NT2/D1 (cell line): ENCODE measurements around the gene SLC19A1.

Source experiments
- DNase-seq: peaks from one replicate; pipeline ENCODE4 v3.0.0-alpha.2; 2011; ENCODE audit warnings: low read depth, low spot score
- H3K27me3 ChIP-seq: 2 replicates; pipeline ENCODE4 v1.6.0; 2011; ENCODE audit warnings: mild to moderate bottlenecking; ENCODE audit not compliant: insufficient read length, insufficient read depth
- H3K36me3 ChIP-seq: 2 replicates; pipeline ENCODE4 v1.6.1; 2011; ENCODE audit warnings: mild to moderate bottlenecking, low read length, mixed read lengths; ENCODE audit not compliant: insufficient read depth, insufficient read length
- H3K4me1 ChIP-seq: 2 replicates; pipeline ENCODE4 v1.5.1; 2011; ENCODE audit not compliant: insufficient read depth, insufficient read length
- H3K4me3 ChIP-seq: 2 replicates; pipeline ENCODE4 v1.5.1; 2011; ENCODE audit warnings: low read depth; ENCODE audit not compliant: insufficient read length
- H3K9ac ChIP-seq: 2 replicates; pipeline ENCODE4 v1.6.0; 2011; ENCODE audit warnings: low read depth; ENCODE audit not compliant: insufficient read length
- H3K9me3 ChIP-seq: 2 replicates; pipeline ENCODE4 v1.5.1; 2011; ENCODE audit warnings: mild to moderate bottlenecking, low read length; ENCODE audit not compliant: insufficient read depth
- SUZ12 ChIP-seq: IDR thresholded peaks from 2 replicates; pipeline ENCODE4 v1.6.1; 2011; ENCODE audit not compliant: insufficient read length, insufficient read depth; ENCODE audit errors: extremely low read depth
- YY1 ChIP-seq: IDR thresholded peaks from 2 replicates; pipeline ENCODE4 v1.6.1; 2011; ENCODE audit not compliant: insufficient read length, insufficient read depth
- ZNF274 ChIP-seq: IDR thresholded peaks from 2 replicates; pipeline ENCODE4 v1.6.1; 2011; ENCODE audit warnings: mild to moderate bottlenecking, low read depth, low read length

SLC19A1 gene

DNA sequence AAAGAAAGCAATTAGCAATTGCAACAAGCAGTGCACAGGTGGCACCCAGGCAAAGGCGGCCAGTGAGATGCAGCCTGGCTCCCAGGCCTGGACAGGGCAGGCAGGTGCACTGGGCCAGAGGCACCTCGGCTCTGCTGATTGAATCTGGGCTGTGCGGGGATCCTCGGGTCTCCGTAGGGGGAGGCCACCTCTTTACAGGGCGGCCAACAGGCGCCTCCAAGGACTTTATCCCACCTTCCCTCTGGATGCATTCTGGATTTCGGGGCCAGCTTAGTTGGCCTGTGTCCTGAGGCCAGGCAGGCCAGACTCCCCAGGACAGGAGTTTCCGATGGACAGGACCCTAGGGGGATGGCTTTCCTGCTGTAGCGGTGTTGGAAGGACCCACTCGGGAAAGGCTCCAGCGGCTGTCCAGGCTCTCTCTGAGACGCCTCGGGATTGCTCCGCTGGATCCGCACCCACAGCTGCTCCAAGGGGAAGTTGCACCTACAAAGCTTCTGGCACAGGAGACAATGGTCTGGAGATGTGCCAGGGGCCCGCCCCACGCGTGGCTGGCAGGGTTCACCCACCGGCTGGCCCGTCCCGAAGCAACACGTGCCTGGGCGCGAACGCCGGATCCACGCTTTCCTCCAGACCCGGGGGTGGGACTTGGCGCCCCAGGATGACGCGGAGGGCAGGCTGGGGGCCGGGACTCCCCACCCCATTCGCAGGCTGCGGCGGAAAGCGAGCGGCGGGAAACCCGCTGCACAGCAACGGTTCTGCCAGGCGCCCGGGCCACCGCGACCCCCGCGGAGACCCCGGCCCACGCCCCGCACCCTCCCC lies 810 bp downstream of the SLC19A1 start:
- no peak for TF ChIP-seq YY1
- TF ChIP-seq ZNF274 = no peak
- no peak for TF ChIP-seq SUZ12
- Histone ChIP-seq H3K4me1 (peaks cover 18% of the 10 kb centered on the region), H3K4me3 (peak overlapping the region; percentile 66), H3K9ac (peak overlapping the region; percentile 87), H3K36me3 (peaks cover 26% of the 10 kb centered on the region), H3K27me3 (peaks cover 7% of the 10 kb centered on the region), H3K9me3 (peaks cover under 1% of the 10 kb centered on the region; the same call in 1 of the 2 replicates)
- DNase-seq = no peak

DNA sequence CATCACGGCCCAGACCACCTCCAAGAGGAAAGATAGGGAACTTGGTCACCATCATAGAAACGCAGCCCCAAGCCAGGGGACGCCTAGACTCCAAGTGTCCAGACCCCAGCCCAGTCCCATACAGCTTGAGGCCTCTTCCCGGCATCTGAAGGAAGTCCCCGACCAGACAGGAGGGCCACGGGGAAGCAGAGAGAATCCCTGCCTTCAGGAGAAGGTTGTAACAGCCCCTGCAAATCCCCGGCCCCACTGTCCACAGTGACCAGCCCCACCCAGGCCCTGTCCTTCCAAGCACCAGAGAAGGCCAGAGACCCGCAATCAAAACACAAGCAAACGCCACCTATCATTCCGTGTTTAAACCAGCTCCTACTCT lies 1.7 kb downstream of the SLC19A1 start:
- Histone ChIP-seq H3K4me1 (peaks cover 18% of the 10 kb centered on the region), H3K4me3 (no peak overlapping the region), H3K9ac (no peak overlapping the region)

GRCh38 chr21:45539796-45540600 lies 2.2 kb downstream of the SLC19A1 start:
- Histone ChIP-seq H3K36me3 (peaks cover 38% of the 10 kb centered on the region), H3K9me3 (no peaks in the 10 kb centered on the region), H3K4me1 (peaks cover 19% of the 10 kb centered on the region), H3K27me3 (peaks cover 7% of the 10 kb centered on the region), H3K9ac (no peak overlapping the region), H3K4me3 (no peak overlapping the region)
- TF ChIP-seq ZNF274 (no peak), SUZ12 (no peak), YY1 (no peak)
- DNase-seq = no peak

More for the DNA sequence above, 1.7 kb downstream of the SLC19A1 start:
- no peaks in the 10 kb centered on the region for H3K9me3 ChIP-seq
- TF ChIP-seq YY1 (no peak), ZNF274 (no peak), SUZ12 (no peak)
- DNase-seq = no peak
- H3K36me3 ChIP-seq = peaks cover 32% of the 10 kb centered on the region
- peaks cover 7% of the 10 kb centered on the region for H3K27me3 ChIP-seq

DNA sequence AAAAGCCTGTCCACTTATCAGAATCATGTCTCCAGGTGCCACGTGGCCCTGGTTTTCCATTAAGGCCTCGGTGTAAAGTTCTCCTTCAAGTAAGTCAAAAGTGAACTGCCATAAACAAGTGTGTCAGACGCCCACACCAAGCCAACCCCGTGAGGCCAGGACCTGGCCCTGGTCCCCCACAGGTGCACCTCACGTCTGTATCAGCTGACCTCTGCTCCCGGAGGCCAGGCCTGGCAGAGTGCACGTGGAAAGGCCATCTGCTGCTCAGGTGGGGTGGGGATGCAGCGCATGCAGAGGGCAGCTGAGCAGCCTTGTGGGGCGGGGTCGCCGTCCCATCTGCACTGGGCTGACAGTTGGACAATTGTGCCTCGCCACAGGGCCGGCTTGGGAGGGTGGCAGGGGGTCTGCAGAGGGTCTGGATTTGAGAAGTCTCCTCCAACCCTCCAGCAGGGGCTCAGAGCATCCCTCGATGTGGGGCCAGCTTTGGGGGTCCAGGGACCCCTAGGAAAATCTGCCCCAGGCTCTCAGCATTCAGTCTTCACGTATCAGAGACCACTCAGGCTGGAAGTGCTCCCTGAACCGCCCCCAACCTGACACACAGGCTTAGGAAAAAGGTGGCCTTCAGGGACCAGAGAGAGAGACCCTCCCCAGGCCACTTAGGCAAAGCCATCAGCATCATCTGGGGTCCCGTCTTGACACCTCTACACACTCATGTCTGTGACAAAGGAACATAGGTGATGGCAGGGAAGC lies 3.0 kb downstream of the SLC19A1 start:
- Histone ChIP-seq H3K36me3 (peaks cover 45% of the 10 kb centered on the region), H3K4me3 (no peak overlapping the region), H3K27me3 (peaks cover 7% of the 10 kb centered on the region), H3K9me3 (no peaks in the 10 kb centered on the region), H3K4me1 (peaks cover 26% of the 10 kb centered on the region), H3K9ac (no peak overlapping the region)
- no peak for DNase-seq
- no peak for TF ChIP-seq YY1
- no peak for TF ChIP-seq SUZ12
- TF ChIP-seq ZNF274 = no peak

DNA sequence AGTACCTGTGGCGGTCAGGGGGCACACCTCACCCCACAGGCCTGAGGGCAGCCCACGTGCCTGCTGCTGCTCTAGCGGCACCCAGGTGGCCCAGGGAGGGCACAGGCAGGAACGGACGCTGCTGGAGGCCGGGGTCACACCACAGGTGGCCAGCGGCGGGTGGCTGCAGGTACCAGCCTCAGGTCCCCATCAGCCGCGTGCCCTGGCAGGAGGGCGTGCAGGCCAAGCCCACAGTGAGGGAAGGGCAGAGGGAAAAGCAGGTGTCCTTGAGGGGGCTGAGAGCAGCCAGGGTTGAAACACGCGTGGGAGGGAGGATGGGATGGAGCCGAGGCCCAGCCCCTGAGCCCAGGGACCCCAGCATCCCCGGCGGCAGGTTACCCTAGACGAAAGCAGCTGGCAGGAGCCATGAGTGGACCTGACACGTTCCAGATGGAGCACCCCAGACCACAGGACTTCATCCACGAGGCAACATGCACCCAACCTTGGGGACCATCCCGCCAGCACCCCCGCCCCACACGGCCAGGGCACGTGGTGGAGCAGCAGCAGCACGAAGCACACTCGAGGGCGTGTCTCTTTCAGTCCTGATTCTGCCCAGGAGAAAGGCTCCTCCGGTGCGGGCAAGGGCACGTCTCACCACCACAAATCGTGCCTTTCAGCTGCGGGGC lies 3.7 kb downstream of the SLC19A1 start:
- Histone ChIP-seq H3K4me1 (peaks cover 28% of the 10 kb centered on the region), H3K9me3 (no peaks in the 10 kb centered on the region), H3K4me3 (no peak overlapping the region), H3K9ac (no peak overlapping the region), H3K27me3 (peaks cover 7% of the 10 kb centered on the region), H3K36me3 (peaks cover 52% of the 10 kb centered on the region)
- TF ChIP-seq YY1 (no peak), ZNF274 (no peak), SUZ12 (no peak)
- DNase-seq = no peak

DNA sequence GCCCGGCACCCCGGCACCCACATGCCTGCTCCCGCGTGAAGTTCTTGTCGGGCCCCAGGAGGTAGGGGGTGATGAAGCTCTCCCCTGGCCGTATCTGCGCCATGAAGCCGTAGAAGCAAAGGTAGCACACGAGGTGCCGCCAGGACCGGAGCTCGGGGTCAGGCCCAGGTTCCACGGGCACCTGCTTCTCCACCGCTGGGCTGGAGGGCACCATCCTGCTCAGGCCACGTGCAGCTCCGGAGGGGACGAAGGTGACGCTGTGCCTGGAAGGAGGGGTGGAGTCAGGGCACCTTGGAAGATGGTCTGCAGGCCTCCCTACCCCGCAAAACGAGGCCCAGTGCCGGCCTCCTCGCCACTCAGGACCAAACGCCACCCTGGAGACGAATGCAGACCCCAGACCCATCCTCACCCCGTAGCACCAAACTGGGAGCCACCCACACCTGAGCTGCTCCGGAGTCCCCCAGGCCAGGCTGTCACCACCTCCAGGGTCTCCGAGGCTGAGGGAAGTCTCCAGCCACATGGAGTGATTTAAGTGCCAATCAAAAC lies 4.4 kb downstream of the SLC19A1 start:
- no peak overlapping the region for H3K9ac ChIP-seq
- H3K9me3 ChIP-seq = no peaks in the 10 kb centered on the region
- peaks cover 25% of the 10 kb centered on the region for H3K4me1 ChIP-seq
- peaks cover 7% of the 10 kb centered on the region for H3K27me3 ChIP-seq
- no peak overlapping the region for H3K4me3 ChIP-seq
- H3K36me3 ChIP-seq = peaks cover 59% of the 10 kb centered on the region
- no peak for DNase-seq
- TF ChIP-seq SUZ12 = no peak
- no peak for TF ChIP-seq ZNF274
- TF ChIP-seq YY1 = no peak
